RWPE1 (cell line): ENCODE measurements around the gene ARHGAP1.
A peak's percentile ranks its signal among the peaks of the same experiment; 100 is the strongest.
"Not testable (repeated sequence)": the region's sequence is repeated elsewhere in the genome, so short reads cannot be mapped to it uniquely, and the experiment has no call there.

Experiments
- CTCF ChIA-PET: fragments of 350-600 bp; sonication (Branson Sonifier 250); formaldehyde crosslinking; extraction: SDS; loops from one replicate; lab custom pipeline; 2021; lab: Yijun Ruan, JAX
- POLR2A ChIA-PET: fragments of 400-600 bp; formaldehyde crosslinking; extraction: SDS; loops from one replicate; lab custom pipeline; 2020; ENCODE audit warnings: antibody characterized with exemption; ENCODE audit not compliant: low non-redundant PET; lab: Yijun Ruan, JAX
- DNase-seq: peaks from one replicate; pipeline ENCODE4 v3.0.0; 2012; ENCODE audit warnings: low spot score
- H3K27ac ChIP-seq: fragments of 450-650 bp; 2 replicates; pipeline ENCODE4 v1.5.1; 2017
- TF ChIP-seq, protein P1 (sequence below): fragments of 450-650 bp; conservative IDR thresholded peaks from 2 replicates; pipeline ENCODE4 v1.5.1; 2017; ENCODE audit warnings: low read depth, mild to moderate bottlenecking

The ARHGAP1 gene

GRCh38 chr11:46719543-46720218 lies 19.3 kb upstream of the ARHGAP1 start:
- no peak overlapping the region for H3K27ac ChIP-seq
- TF ChIP-seq, protein P1, sequence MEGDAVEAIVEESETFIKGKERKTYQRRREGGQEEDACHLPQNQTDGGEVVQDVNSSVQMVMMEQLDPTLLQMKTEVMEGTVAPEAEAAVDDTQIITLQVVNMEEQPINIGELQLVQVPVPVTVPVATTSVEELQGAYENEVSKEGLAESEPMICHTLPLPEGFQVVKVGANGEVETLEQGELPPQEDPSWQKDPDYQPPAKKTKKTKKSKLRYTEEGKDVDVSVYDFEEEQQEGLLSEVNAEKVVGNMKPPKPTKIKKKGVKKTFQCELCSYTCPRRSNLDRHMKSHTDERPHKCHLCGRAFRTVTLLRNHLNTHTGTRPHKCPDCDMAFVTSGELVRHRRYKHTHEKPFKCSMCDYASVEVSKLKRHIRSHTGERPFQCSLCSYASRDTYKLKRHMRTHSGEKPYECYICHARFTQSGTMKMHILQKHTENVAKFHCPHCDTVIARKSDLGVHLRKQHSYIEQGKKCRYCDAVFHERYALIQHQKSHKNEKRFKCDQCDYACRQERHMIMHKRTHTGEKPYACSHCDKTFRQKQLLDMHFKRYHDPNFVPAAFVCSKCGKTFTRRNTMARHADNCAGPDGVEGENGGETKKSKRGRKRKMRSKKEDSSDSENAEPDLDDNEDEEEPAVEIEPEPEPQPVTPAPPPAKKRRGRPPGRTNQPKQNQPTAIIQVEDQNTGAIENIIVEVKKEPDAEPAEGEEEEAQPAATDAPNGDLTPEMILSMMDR: no peak
- ChIA-PET CTCF (interaction anchor here (0.7 kb wide), 1 partner anchor 25 kb away, joined by 4 read pairs; no protein-coding TSS in a partner anchor), POLR2A (interaction anchor here (0.6 kb wide), 1 partner anchor 476 kb away, joined by 3 read pairs; no protein-coding TSS in a partner anchor)
- no peak for DNase-seq

GRCh38 chr11:46719048-46719542 lies 18.7 kb upstream of the ARHGAP1 start, which contains the start of gene F2:
Gene F2, plus strand, starts transcription at chr11:46719213. Its CDS starts 23 bp downstream, at chr11:46719236.
- TF ChIP-seq, protein P1: no peak
- no peak for DNase-seq
- ChIA-PET CTCF (interaction anchor here (0.7 kb wide), 1 partner anchor 25 kb away, joined by 4 read pairs; no protein-coding TSS in a partner anchor), POLR2A (interaction anchor here (0.6 kb wide), 1 partner anchor 476 kb away, joined by 3 read pairs; no protein-coding TSS in a partner anchor)
- peak within 1 kb of the TSS; percentile 37 for H3K27ac ChIP-seq

GRCh38 chr11:46718155-46719019 lies 18.0 kb upstream of the ARHGAP1 start:
- CTCF ChIA-PET: interaction anchor here (0.7 kb wide), 1 partner anchor 26 kb away, joined by 4 read pairs; no protein-coding TSS in a partner anchor
- DNase-seq: no peak

DNA sequence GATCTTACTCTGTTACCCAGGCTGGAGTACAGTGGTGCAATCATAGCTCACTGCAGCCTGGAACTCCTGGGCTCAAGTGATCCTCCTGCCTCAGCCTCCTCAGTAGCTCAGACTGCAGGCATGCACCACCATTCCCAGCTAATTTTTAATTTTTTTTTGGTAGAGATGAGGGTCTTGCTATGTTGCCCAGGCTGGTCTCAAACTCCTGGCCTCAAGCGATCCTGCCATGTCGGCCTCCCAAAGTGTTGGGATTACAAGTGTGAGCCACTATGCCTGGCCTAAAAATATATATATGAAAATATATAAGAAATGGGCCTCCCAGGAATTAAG lies 17.4 kb upstream of the ARHGAP1 start:
- POLR2A ChIA-PET, DNase-seq, CTCF ChIA-PET: not testable (repeated sequence)
- peak overlapping the region; percentile 37 for H3K27ac ChIP-seq

More at GRCh38 chr11:46718155-46719019, 18.0 kb upstream of the ARHGAP1 start:
- TF ChIP-seq, protein P1: no peak
- POLR2A ChIA-PET: interaction anchor here (0.6 kb wide), 1 partner anchor 475 kb away, joined by 3 read pairs; no protein-coding TSS in a partner anchor
- H3K27ac ChIP-seq: peak overlapping the region; percentile 37

DNA sequence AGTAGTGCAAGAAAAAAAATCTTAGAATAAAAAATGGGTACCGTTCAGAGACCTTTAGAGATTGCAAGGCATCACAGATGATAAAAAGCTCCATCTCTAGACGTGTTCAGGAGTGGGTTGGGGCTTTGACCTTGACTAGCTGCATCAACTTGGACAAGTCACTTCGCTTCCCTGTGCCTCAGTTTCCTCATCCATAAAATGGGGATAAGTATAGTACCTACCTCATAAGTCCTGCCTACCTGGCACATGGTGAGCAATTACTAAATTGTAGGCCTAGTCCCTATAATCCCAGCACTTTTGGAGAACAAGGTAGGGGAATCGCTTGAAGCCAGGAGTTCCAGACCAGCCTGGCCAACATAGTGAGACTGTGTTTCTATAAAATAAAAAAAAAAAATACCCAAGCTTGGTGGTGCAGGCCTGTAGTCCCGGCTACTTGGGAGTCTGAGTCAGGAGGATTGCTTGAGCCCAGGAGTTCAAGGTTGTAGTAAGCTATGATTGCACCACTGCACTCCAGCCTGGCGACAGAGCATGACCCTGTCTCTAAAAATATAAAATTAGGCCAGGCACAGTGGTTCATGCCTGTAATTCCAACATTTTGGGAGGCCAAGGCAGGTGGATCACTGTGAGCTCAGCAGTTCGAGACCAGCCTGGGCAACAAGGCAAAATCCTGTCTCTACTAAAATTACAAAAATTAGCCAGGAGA lies 12.6 kb upstream of the ARHGAP1 start:
- TF ChIP-seq, protein P1: no peak
- ChIA-PET POLR2A (no interaction called here), CTCF (interaction anchor here (0.6 to 0.7 kb wide), 3 partner anchors 153 to 795 kb away, joined by 3 to 9 read pairs (median 3); no protein-coding TSS in a partner anchor)
- H3K27ac ChIP-seq: peak overlapping the region; percentile 75; the same call in 1 of the 2 replicates
- no peak for DNase-seq

DNA sequence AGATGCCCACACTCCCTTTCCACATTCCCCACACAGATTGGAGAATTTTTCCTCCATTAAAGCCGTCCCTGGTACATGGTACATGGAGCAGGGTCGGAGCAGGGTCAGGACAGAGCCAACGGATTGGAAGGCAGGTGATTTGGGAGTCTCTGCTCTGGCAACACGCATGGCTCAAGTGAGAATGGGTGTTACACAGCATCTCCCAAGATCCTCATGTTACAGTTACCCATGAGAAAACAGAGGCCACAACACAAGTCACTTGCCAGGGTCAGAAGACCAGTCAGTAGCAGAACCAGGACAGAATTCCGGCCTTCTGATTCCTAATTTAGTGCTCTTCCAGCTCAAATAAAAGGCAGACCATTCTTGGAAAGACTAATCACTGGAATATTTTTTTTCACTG lies 10.9 kb upstream of the ARHGAP1 start:
- H3K27ac ChIP-seq: peak overlapping the region; percentile 82
- TF ChIP-seq, protein P1: no peak
- POLR2A ChIA-PET: no interaction called here
- no peak for DNase-seq
- CTCF ChIA-PET: interaction anchor here (0.6 kb wide), 1 partner anchor 36 kb away, joined by 3 read pairs; no protein-coding TSS in a partner anchor
